Measurements from ENCODE around the gene FLRT2. TPM values are rescaled to one million over a fixed set of nuclear protein-coding genes. Genes with fewer than 3 reads are reported as not detected.

FLRT2 gene
- total and polyA plus RNA-seq, 10 donors: 7.8 to 63.9 (median 23.8) TPM

DNA sequence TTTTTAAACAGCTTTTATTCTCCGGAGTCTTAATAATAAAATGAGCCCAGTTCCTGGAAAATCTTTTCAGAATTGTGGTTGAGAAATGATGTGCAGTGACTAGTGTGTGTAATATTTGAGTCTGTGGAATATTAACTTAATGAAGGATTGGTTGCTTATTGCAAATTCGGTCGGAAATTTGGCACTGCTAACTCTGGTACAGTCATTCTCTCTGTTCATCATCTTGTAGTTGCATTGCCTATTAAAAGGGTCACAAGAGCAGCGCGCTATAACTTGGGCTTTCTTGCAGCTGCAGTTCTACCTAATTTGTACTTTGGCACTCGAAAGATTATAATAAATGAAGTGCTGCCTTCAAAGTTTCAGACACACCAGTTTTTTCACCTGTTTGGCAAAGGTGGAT lies 146.0 kb downstream of the FLRT2 start:
- intact Hi-C loops (cut with DNase I; ENCODE audit: low total_unique reads): no loop called here
- Histone ChIP-seq H3K4me1 (no peaks in the 10 kb centered on the region), H3K9me3 (no peaks in the 10 kb centered on the region), H3K27ac (no peak overlapping the region), H3K27me3 (replicated peaks in 1 of 7) (no peaks in the 10 kb centered on the region), H3K36me3 (no peaks in the 10 kb centered on the region), H3K4me3 (no peak overlapping the region)
- TF ChIP-seq POLR2A (IDR thresholded peaks at IDR 0.05) (no peak), POLR2AphosphoS5 (IDR thresholded peaks at IDR 0.05) (no peak)
- TF ChIP-seq, protein P1, sequence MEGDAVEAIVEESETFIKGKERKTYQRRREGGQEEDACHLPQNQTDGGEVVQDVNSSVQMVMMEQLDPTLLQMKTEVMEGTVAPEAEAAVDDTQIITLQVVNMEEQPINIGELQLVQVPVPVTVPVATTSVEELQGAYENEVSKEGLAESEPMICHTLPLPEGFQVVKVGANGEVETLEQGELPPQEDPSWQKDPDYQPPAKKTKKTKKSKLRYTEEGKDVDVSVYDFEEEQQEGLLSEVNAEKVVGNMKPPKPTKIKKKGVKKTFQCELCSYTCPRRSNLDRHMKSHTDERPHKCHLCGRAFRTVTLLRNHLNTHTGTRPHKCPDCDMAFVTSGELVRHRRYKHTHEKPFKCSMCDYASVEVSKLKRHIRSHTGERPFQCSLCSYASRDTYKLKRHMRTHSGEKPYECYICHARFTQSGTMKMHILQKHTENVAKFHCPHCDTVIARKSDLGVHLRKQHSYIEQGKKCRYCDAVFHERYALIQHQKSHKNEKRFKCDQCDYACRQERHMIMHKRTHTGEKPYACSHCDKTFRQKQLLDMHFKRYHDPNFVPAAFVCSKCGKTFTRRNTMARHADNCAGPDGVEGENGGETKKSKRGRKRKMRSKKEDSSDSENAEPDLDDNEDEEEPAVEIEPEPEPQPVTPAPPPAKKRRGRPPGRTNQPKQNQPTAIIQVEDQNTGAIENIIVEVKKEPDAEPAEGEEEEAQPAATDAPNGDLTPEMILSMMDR (IDR thresholded peaks at IDR 0.05 in 8 of 11, conservative IDR thresholded peaks at IDR 0.05 in 3 of 11): no peak
- DNase-seq: no peak
- WGBS, 5 donors: 81 to 93% (median 87%) methylated on average over 6 of the region's 6 CpGs

DNA sequence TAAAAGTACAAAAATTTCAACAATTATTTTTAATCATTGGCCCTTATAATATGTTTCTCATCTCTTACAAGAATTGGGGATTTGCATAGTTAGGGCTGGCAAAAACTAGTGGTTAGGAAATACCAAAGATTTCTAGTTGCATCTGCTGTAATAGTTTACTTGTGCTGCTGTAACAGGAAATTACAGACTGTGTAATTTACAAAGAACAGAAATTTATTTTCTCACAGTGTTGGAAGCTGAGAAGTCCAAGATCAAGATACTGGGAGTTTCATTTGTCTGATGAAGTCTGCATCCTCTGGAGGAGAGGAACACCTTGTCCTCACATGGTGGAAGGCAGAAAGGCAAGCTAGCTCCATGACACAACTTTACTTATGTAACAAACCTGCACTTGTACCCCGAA lies 157.0 kb downstream of the FLRT2 start:
- H3K4me3 ChIP-seq: no peak overlapping the region
- no peak for DNase-seq
- 20 to 68% (median 33%) methylated on average over 1 of the region's 1 CpG for WGBS, 5 donors
- intact Hi-C loops (cut with DNase I; ENCODE audit: low total_unique reads): no loop called here
- no peaks in the 10 kb centered on the region for H3K27me3 ChIP-seq (replicated peaks in 1 of 7)
- H3K9me3 ChIP-seq: no peaks in the 10 kb centered on the region
- no peaks in the 10 kb centered on the region for H3K36me3 ChIP-seq
- TF ChIP-seq, protein P1 (IDR thresholded peaks at IDR 0.05 in 8 of 11, conservative IDR thresholded peaks at IDR 0.05 in 3 of 11): no peak
- TF ChIP-seq POLR2AphosphoS5 (IDR thresholded peaks at IDR 0.05): no peak
- no peak for TF ChIP-seq POLR2A (IDR thresholded peaks at IDR 0.05)
- H3K4me1 ChIP-seq: no peaks in the 10 kb centered on the region
- H3K27ac ChIP-seq: no peak overlapping the region

DNA sequence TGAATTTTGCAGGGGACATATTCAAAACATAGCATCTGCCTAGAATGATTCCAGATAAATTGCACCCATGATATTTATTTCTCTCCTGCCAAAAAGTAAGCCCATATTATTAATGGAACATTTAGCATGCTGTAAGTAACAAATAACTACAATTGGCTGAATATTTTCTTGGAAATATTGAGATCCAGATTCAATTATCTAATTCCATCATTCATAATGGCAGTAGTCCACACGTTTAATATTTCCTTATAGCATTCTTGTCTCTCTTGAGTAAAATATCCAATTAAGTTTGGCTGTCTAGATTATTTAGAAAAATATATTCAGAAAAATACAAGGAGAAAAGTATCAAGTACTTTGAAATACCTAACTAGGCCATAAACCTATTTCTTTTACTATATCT lies 157.5 kb downstream of the FLRT2 start:
- Histone ChIP-seq H3K4me3 (no peak overlapping the region), H3K27me3 (replicated peaks in 1 of 7) (no peaks in the 10 kb centered on the region), H3K36me3 (no peaks in the 10 kb centered on the region), H3K4me1 (no peaks in the 10 kb centered on the region), H3K27ac (no peak overlapping the region), H3K9me3 (no peaks in the 10 kb centered on the region)
- no peak for DNase-seq
- intact Hi-C loops (cut with DNase I; ENCODE audit: low total_unique reads): no loop called here
- no peak for TF ChIP-seq POLR2AphosphoS5 (IDR thresholded peaks at IDR 0.05)
- no peak for TF ChIP-seq POLR2A (IDR thresholded peaks at IDR 0.05)
- TF ChIP-seq, protein P1 (IDR thresholded peaks at IDR 0.05 in 8 of 11, conservative IDR thresholded peaks at IDR 0.05 in 3 of 11): no peak
- 67 to 75% (median 71%) methylated on average over 1 of the region's 1 CpG for WGBS, 5 donors

DNA sequence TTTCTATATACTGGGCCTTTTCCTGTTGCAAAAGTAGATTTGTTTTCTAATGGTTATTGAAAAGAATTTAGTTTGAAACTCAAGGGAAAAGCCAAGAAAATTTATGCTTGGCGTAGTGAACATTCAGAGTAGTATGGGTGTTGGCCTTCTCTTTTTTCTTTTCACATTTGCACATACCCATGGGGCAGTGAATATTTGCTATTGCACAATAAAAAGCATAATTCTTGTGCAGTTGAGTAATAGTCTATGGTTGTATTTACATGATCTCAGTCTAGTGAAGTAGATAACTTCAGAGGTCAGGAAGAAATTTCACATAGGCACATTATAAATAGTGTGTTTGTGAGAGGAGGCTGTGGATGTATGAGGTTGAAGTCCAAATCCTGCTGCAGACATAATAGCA lies 158.1 kb downstream of the FLRT2 start:
- H3K4me3 ChIP-seq: no peak overlapping the region
- H3K27ac ChIP-seq: no peak overlapping the region
- H3K36me3 ChIP-seq: no peaks in the 10 kb centered on the region
- intact Hi-C loops (cut with DNase I; ENCODE audit: low total_unique reads): no loop called here
- H3K4me1 ChIP-seq: no peaks in the 10 kb centered on the region
- WGBS, 5 donors: 94 to 100% (median 96%) methylated on average over 1 of the region's 1 CpG
- no peaks in the 10 kb centered on the region for H3K9me3 ChIP-seq
- H3K27me3 ChIP-seq (replicated peaks in 1 of 7): no peaks in the 10 kb centered on the region
- no peak for DNase-seq
- no peak for TF ChIP-seq POLR2A (IDR thresholded peaks at IDR 0.05)

DNA sequence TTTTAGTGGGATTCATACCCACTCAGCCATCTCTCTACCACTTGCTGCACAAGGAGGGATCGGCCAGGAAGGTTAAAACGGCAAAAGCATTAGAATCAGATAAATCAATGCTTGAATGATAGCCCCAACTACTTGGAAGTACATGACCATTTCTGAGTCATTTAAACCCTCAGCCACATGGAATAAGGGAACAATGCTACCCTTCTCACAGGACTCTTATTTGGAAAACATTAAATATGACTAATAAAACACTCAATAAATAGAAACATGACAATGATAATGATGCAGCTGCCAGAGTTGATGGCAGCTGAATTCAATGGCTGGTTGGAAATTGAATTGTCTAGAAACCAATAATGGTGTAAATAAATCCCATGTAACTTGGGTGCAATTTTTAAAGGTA lies 165.4 kb downstream of the FLRT2 start:
- no peak for DNase-seq
- no peak overlapping the region for H3K27ac ChIP-seq
- TF ChIP-seq POLR2A (IDR thresholded peaks at IDR 0.05): no peak
- TF ChIP-seq POLR2AphosphoS5 (IDR thresholded peaks at IDR 0.05): no peak
- TF ChIP-seq, protein P1 (IDR thresholded peaks at IDR 0.05 in 8 of 11, conservative IDR thresholded peaks at IDR 0.05 in 3 of 11): no peak
- no peaks in the 10 kb centered on the region for H3K9me3 ChIP-seq
- no peaks in the 10 kb centered on the region for H3K36me3 ChIP-seq
- H3K4me3 ChIP-seq: no peak overlapping the region
- intact Hi-C loops (cut with DNase I; ENCODE audit: low total_unique reads): no loop called here
- H3K4me1 ChIP-seq: no peaks in the 10 kb centered on the region
- H3K27me3 ChIP-seq (replicated peaks in 1 of 7): no peaks in the 10 kb centered on the region
- 84 to 94% (median 86%) methylated on average over 2 of the region's 2 CpGs for WGBS, 5 donors
